B cell (primary cell): ENCODE measurements around the gene SEPTIN2.

ENCODE experiments used
- EZH2 ChIP-seq: IDR thresholded peaks from 2 replicates; pipeline ENCODE4 v1.6.1; 2012; ENCODE audit warnings: borderline replicate concordance, low read depth, mild to moderate bottlenecking, moderate library complexity, low read length; ENCODE audit not compliant: insufficient read depth, poor library complexity, severe bottlenecking
- TF ChIP-seq, protein P1 (sequence below): fragments of 200-600 bp; IDR thresholded peaks from one replicate; pipeline ENCODE4 v1.8.0; 2022; ENCODE audit warnings: antibody characterized with exemption, mild to moderate bottlenecking

DNA sequence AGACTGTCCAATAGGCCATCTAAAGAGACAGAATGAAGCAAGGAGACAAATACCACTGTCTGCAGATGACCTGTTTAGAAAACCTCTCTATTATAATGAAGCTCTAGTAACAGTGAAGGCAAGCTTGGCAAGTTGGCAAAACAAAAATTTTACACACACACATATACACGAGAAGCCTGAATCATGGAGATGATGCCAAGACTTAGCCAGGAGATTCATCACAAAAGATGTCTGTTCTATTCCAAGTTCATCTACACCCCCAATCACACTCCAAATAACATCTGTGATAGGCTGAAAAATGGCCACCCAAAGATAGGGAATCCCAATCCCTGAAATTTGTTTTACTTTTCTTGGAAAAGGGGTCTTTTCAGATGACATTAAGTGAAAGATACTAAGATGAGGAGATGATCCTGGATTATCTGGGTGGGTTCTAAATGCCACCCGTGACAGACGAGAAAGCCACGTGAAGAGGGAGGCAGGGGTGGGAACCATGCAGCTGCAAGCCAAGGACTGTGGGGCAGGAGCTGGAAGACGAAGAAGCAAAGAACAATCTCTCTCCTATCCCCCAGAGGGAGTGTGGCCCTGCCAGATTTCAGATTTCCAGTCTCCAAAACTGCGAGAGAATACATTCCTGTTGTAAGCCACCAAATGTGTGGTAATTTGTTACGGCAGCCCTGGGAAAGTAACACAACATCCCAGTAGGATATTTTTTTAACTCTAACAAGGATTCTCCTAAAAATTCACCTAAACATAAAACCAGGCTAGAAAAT, 20.2 kb upstream of the SEPTIN2 start:
- TF ChIP-seq, protein P1, sequence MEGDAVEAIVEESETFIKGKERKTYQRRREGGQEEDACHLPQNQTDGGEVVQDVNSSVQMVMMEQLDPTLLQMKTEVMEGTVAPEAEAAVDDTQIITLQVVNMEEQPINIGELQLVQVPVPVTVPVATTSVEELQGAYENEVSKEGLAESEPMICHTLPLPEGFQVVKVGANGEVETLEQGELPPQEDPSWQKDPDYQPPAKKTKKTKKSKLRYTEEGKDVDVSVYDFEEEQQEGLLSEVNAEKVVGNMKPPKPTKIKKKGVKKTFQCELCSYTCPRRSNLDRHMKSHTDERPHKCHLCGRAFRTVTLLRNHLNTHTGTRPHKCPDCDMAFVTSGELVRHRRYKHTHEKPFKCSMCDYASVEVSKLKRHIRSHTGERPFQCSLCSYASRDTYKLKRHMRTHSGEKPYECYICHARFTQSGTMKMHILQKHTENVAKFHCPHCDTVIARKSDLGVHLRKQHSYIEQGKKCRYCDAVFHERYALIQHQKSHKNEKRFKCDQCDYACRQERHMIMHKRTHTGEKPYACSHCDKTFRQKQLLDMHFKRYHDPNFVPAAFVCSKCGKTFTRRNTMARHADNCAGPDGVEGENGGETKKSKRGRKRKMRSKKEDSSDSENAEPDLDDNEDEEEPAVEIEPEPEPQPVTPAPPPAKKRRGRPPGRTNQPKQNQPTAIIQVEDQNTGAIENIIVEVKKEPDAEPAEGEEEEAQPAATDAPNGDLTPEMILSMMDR = no peak
- TF ChIP-seq EZH2 = no peak
